Kidney tubule cell (primary cell): ENCODE data around the gene ZNF804B.

ENCODE experiments used
- DNase-seq: peaks from one replicate; pipeline ENCODE4 v3.0.0-alpha.2; 2018; ENCODE audit warnings: low spot score

The ZNF804B gene

GRCh38 chr7:88759230-88760135 is at the start of gene ZNF804B:
ZNF804B (plus strand) TSS chr7:88759700; CDS start chr7:88759977, 277 bp downstream.
- DNase-seq = peak; percentile 2

- no peak for DNase-seq
Measured at GRCh38 chr7:88735920-88736319, 23.6 kb upstream of the ZNF804B start.

DNA sequence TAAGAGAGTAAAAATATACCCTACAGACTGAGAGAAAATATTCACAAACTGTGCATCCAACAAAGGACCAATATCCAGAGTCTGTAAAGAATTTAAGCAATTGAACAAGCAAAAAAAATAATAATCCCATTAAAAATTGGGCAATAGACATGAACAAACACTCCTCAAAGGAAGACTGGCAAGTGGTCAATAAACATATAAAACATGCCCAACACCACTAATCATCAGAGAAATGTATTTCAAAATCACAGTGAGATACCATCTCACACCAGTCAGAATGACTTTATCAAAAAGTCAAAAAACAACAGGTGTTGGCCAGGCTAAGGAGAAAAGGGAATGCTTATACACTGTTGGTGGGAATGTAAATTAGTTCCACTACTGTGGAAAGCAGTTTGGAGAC is 21.9 kb upstream of the ZNF804B start:
- DNase-seq = no peak

DNA sequence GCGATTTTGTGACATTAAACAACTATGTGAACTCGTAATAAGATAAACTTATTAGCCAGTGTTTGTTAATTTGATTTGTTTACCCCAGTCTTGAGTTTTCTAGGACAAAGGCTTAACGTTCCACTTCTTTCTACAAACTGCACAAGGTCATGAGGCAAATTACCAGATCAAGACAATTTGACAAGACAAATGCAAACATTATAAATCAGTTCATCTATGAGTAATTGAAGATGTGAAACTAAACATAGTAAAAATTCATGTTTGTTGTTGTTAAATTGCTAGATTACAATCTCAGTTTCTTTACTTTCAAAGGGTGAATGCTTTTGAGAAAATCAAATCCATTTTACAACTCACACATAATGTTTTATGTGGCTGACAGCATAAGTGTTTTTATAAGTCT is 13.4 kb upstream of the ZNF804B start:
- no peak for DNase-seq

GRCh38 chr7:88756802-88757201 is 2.7 kb upstream of the ZNF804B start:
- DNase-seq = no peak

GRCh38 chr7:88757371-88757770 is 2.1 kb upstream of the ZNF804B start:
- DNase-seq = no peak

DNA sequence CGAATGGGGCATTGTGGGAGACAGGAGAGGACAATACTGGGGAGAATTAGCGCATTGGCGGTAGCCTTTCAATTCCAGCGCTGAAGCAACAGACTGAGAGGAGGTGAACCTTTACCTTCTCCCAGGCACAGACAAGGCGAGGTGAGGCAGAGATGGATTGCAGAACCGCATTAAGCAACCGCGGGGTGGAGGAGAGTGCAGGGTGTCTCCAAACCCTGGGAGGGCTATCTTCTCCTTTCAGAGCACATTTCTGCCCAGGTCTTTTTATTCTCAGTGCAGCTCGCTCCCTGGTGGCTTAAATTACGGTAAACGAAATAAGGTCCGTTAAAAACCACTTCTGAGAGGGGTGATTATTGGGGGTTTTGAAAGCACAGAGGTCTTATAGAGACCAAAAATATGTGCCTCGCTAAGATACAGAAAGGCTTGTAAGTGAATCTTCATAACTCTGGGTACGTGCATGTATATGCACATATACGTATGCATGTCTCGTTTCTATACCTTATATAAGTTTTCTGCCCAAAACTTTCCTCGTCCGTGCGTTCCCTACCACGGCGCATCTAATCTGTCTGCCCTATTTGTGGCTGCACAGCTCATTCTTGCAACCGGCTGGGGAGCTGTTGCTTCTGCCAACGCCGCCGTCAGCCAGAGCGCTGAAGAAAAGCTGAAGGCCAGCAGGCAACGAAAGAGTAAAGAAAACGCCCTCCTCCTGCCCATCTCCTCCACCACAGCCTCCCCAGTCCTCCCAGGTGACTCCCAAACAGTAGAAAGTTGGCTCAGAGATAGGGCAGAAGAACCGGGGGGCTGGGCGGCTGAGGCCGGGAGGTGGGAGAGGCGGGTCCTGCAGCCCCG is 895 bp upstream of the ZNF804B start:
- DNase-seq = peak; percentile 25

- no peak for DNase-seq
Measured at GRCh38 chr7:88760136-88760515, 626 bp downstream of the ZNF804B start.

- no peak for DNase-seq
Measured at GRCh38 chr7:88761779-88762178, 2.3 kb downstream of the ZNF804B start.

DNA sequence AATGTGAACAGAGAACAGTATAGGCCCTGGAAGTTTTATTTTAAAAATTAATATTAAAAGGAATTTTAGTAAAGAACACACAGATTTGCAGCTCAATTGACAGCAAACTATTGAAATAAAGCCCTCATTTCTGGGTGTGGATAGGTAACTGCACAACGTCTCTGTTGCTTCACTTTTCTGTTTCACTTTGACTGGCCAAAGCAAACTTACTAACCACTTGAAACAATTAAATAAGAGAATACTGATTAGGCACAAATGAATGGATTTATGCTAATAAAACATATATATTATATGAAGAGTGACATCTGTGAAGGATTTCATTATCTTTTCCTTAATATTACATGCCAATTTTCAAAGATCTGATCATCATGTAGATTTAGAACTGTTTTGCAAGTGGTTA is 11.9 kb downstream of the ZNF804B start:
- DNase-seq = no peak

DNA sequence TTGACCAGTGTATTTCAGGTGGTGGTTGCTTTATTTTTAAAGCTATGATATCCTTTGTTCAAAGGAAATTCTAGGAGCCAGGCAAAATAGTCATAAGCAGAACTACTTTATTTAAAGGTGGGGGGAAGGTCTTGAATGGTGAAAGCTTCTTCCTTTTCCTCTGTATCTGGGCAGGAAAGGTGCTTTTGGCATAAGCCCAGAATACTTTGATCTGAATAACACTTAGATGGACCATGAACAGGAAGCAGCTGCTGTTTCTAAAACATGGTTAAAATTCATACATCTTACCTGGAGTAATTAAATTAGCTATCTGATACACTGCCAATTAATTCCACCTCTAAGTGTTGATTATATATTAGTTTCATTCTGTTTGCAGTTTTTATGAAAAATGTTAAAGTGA is 13.3 kb downstream of the ZNF804B start:
- DNase-seq = no peak

GRCh38 chr7:88775838-88776237 is 16.3 kb downstream of the ZNF804B start:
- no peak for DNase-seq

DNA sequence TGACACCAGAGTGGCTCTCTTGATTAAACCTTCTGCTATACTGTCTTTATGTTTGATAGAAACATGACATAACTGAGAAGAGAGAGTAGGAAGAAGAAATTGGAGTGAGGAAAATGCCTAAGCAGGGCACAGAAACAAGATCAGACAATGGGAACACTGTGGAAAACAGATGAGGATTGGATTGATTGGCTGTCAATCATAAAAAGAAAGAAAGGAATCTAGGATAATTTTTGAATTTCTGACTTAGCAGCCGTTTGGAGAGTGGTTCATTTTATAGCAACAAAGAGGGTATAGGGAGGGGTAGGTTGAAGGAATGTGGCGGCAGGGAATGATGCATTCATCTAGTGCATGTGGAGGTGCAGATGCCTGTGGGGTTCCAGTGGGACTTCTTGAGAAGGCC is 28.3 kb downstream of the ZNF804B start:
- no peak for DNase-seq

GRCh38 chr7:88789480-88790064 is 30.1 kb downstream of the ZNF804B start:
- peak; percentile 36 for DNase-seq

GRCh38 chr7:88791891-88792290 is 32.4 kb downstream of the ZNF804B start:
- no peak for DNase-seq

- DNase-seq = no peak
Measured at GRCh38 chr7:88792361-88792760, 32.9 kb downstream of the ZNF804B start.

GRCh38 chr7:88795553-88795952 is 36.1 kb downstream of the ZNF804B start, which contains the start of gene TEX47:
TEX47 (minus strand) TSS chr7:88795737; CDS start chr7:88794942, 795 bp downstream.
- DNase-seq = no peak

DNA sequence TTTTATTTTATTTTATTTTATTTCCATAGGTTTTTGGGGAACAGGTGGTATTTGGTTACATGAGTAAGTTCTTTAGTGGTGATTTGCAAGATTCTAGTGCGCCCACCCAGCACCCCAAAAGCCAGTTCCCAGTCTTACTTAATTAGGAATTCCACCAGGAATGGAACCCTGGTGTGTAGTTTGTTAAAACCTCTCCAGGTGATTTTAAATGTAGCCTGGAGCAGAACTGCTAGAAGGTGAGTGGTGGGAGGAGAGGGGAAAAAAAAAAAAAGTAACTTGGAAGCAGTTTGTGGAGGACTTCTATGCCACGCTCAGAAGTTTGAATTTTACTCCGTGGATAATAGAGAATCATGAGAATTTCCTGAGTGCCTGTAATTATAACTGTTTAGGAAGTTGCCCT is 41.5 kb downstream of the ZNF804B start:
- DNase-seq = no peak

GRCh38 chr7:88806280-88807037 is 47.0 kb downstream of the ZNF804B start:
- peak; percentile 57 for DNase-seq

- peak; percentile 7 for DNase-seq
Measured at GRCh38 chr7:88818552-88818951, 59.1 kb downstream of the ZNF804B start.

DNA sequence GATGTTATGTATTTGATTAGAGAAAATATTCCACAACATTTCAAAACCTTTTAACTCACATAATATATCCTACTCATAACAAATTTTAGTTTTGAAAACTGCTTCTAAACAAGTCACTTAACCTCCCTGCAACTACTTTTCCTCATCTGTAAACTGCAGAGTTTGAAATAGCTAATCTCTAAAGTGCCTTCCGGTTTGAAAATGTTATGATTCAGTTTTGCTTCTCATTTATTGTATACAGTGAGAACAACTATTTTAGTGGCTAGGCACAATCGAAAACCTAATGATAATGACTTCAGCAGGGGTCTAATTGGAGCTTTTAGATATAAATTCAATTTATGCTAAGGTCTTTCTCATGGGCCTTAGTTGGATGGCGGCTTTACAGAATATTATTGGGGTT is 66.7 kb downstream of the ZNF804B start:
- no peak for DNase-seq
